Endothelial cell (in vitro differentiated cells): ENCODE results near the gene RTCB. TPM values are rescaled to one million over a fixed set of nuclear protein-coding genes. Genes with fewer than 3 reads are reported as not detected.

ENCODE experiments used
- DNase-seq: peaks from one replicate; pipeline ENCODE4 v3.0.0; 2021; ENCODE audit warnings: low spot score
- H3K27ac Mint-ChIP-seq: one replicate; pipeline ENCODE4 v1.8.0; 2021; ENCODE audit warnings: mixed read lengths, inconsistent platforms; ENCODE audit not compliant: unreplicated experiment
- H3K27me3 Mint-ChIP-seq: one replicate; pipeline ENCODE4 v1.8.0; 2021; ENCODE audit warnings: mild to moderate bottlenecking, moderate library complexity, mixed read lengths, inconsistent platforms; ENCODE audit not compliant: unreplicated experiment
- H3K36me3 Mint-ChIP-seq: one replicate; pipeline ENCODE4 v1.8.0; 2021; ENCODE audit warnings: mild to moderate bottlenecking, low read depth, mixed read lengths, inconsistent platforms; ENCODE audit not compliant: unreplicated experiment
- H3K4me1 Mint-ChIP-seq: one replicate; pipeline ENCODE4 v1.8.0; 2021; ENCODE audit warnings: mild to moderate bottlenecking, mixed read lengths, inconsistent platforms; ENCODE audit not compliant: unreplicated experiment
- H3K4me3 Mint-ChIP-seq: one replicate; pipeline ENCODE4 v1.8.0; 2021; ENCODE audit warnings: mild to moderate bottlenecking, mixed read lengths, inconsistent platforms; ENCODE audit not compliant: unreplicated experiment
- H3K9me3 Mint-ChIP-seq: one replicate; pipeline ENCODE4 v1.8.0; 2021; ENCODE audit warnings: mixed read lengths, inconsistent platforms; ENCODE audit not compliant: unreplicated experiment
- total RNA-seq: library from RNA; stranded (reverse); fragmentation: NEBNext Ultra II Directional; extraction: Animal tissue kit (Norgen Biotek cat#: 25700); gene quantifications from one replicate; pipeline ENCODE4 v1.2.1, GENCODE V29; 2021; ENCODE audit not compliant: unreplicated experiment
- TF ChIP-seq, protein P1 (sequence below): fragments of 200-600 bp; sonication (generic); IDR thresholded peaks from one replicate; pipeline ENCODE4 v1.5.0; 2021; ENCODE audit warnings: antibody characterized with exemption; ENCODE audit not compliant: unreplicated experiment

RTCB gene
- total RNA-seq, 1 donor from 2014 or later: 107 TPM

DNA sequence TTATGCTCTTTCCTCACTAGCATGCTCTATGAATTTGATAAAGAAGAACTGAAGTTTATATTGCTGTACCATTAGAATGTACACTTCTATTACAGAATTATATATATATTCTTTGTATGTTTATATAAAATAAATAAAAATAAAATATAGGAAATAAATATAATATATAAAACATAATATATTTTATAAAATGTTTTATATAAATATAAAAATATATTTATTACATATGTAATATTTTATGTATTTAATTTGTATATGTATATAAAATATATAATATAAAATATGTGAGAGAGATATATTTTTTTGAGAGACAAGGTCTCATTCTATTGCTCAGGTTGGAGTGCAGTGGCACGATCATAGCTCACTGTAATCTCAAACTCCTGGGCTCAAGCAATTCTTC lies 18.3 kb upstream of the RTCB start:
- Mint-ChIP-seq H3K9me3 (no peaks in the 10 kb centered on the region), H3K36me3 (no peaks in the 10 kb centered on the region), H3K4me1 (no peaks in the 10 kb centered on the region), H3K4me3 (no peak overlapping the region), H3K27ac (no peak overlapping the region), H3K27me3 (no peaks in the 10 kb centered on the region)
- no peak for DNase-seq
- TF ChIP-seq, protein P1, sequence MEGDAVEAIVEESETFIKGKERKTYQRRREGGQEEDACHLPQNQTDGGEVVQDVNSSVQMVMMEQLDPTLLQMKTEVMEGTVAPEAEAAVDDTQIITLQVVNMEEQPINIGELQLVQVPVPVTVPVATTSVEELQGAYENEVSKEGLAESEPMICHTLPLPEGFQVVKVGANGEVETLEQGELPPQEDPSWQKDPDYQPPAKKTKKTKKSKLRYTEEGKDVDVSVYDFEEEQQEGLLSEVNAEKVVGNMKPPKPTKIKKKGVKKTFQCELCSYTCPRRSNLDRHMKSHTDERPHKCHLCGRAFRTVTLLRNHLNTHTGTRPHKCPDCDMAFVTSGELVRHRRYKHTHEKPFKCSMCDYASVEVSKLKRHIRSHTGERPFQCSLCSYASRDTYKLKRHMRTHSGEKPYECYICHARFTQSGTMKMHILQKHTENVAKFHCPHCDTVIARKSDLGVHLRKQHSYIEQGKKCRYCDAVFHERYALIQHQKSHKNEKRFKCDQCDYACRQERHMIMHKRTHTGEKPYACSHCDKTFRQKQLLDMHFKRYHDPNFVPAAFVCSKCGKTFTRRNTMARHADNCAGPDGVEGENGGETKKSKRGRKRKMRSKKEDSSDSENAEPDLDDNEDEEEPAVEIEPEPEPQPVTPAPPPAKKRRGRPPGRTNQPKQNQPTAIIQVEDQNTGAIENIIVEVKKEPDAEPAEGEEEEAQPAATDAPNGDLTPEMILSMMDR: no peak

DNA sequence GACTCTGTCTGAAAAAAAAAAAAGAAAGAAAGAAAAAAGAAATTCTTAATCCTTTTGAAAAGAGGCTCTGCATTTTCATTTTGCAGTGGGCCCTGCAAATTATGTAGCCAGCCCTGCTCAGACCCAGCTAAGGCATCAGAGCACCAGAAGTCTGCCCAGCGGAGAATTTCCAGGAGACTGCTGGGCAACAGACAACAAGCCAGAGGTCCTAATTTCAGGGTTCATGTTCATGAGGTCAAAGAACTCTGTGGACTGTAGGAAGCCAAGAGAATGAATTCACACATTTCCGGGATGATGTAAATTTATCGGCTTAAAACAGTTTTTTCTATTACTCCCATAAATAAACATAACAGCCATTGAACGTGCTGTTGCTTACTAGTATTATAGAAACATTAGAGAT lies 14.8 kb upstream of the RTCB start:
- TF ChIP-seq, protein P1: no peak
- Mint-ChIP-seq H3K36me3 (no peaks in the 10 kb centered on the region), H3K4me3 (no peak overlapping the region), H3K27me3 (peaks cover 1% of the 10 kb centered on the region), H3K4me1 (no peaks in the 10 kb centered on the region), H3K9me3 (no peaks in the 10 kb centered on the region), H3K27ac (no peak overlapping the region)
- DNase-seq: no peak

DNA sequence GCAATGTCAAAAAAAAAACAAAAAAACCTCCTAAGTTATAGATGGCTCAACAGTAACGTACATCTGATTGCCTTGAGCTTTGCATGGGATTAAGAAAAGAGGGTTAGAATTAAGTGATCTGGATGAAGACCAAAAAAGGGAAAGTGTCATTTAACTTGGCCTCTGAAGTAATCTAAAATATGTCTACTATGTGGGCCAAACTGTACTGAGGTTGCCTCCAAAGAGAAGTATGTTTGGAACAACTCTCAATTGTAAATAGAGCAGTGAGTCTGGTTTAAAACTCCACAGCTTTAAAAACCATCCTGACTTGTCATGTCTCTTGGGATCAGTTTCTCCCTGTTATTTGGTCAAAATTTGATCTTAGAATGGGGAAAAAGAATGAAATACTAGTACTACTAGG lies 11.6 kb upstream of the RTCB start:
- TF ChIP-seq, protein P1: no peak
- H3K36me3 Mint-ChIP-seq: no peaks in the 10 kb centered on the region
- H3K9me3 Mint-ChIP-seq: no peaks in the 10 kb centered on the region
- DNase-seq: no peak
- H3K4me3 Mint-ChIP-seq: no peak overlapping the region
- H3K4me1 Mint-ChIP-seq: no peaks in the 10 kb centered on the region
- no peak overlapping the region for H3K27ac Mint-ChIP-seq
- H3K27me3 Mint-ChIP-seq: peaks cover 1% of the 10 kb centered on the region

DNA sequence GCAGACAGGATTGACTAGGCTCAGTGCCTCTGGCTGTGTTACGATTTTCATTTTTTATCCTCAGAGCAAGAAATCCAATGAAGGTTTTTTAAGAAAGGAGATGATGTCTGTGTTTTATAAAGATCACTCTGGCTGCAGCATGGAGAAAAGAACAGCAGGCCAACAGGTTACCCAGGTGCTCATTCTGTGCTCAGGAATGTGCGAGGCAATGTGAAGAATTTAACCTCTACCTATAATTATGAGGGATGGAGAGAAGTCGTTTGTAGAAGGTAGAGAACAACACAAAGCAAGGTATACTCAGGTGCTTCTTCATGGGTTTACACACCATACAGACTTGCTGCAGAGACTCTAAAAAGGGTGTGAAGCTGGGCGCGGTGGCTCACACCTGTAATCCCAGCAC lies 10.0 kb upstream of the RTCB start:
- Mint-ChIP-seq H3K27ac (no peak overlapping the region), H3K9me3 (no peaks in the 10 kb centered on the region), H3K36me3 (no peaks in the 10 kb centered on the region), H3K27me3 (peaks cover 1% of the 10 kb centered on the region), H3K4me1 (no peaks in the 10 kb centered on the region), H3K4me3 (no peak overlapping the region)
- no peak for DNase-seq
- TF ChIP-seq, protein P1: no peak

DNA sequence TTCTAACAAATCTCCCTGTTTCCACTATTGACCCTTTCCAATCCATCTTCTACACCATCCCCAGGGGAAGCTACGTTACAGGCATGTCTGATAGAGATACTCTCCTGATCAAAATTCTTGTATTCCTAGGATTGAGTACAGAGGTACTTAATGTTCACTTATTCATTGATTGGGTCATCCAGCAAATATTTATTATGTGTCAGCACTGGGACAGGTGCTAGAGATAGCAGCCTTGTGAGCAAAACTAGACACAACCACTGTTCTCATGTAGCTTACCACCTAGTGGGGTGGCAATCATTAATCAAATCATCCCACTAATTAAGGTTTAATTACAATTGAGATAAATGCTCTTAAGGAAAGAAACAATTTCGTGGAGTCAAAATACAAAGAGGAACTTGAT lies 9.4 kb upstream of the RTCB start:
- Mint-ChIP-seq H3K4me1 (no peaks in the 10 kb centered on the region), H3K36me3 (no peaks in the 10 kb centered on the region), H3K27ac (no peak overlapping the region), H3K9me3 (no peaks in the 10 kb centered on the region), H3K27me3 (peaks cover 1% of the 10 kb centered on the region), H3K4me3 (no peak overlapping the region)
- TF ChIP-seq, protein P1: no peak
- no peak for DNase-seq
